ENCODE results near the gene LCE3D. TPM values are rescaled to one million over a fixed set of nuclear protein-coding genes. Genes with fewer than 3 reads are reported as not detected.

LCE3D gene
- total and polyA plus RNA-seq, 10 of the 15 experiments (the other 5 are each of a cell fraction or from before 2014, with no cell fraction given) = 0.27 TPM; not detected in 9

- CTCF ChIA-PET = no interaction called here
- ATAC-seq = no peak
- H3K4me1 ChIP-seq (ENCODE audit: control insufficient read depth, insufficient read depth, low read length) = no peaks in the 10 kb centered on the region
- WGBS (ENCODE audit: insufficient coverage, insufficient replicate concordance, low lambda C conversion rate, missing lambda C conversion rate) = 0% methylated on average over 2 of the region's 2 CpGs
- H3K9ac ChIP-seq (ENCODE audit: control insufficient read depth, insufficient read depth, low read length) = no peak overlapping the region
- peaks cover 0 to 3% of the 10 kb centered on the region in 2 experiments; a peak in 1 of 4 replicates for H3K27me3 ChIP-seq (replicated peaks in 1 of 2; ENCODE audit: control insufficient read depth in 2 of 2, insufficient read depth in 2 of 2, low read length in 1 of 2)
- no TSS peak for BruUV-seq (replicated peaks)
- no peaks in the 10 kb centered on the region for H3K36me3 ChIP-seq (ENCODE audit: control insufficient read depth in 2 of 2, insufficient read depth in 2 of 2, low read length in 1 of 2)
- no peak overlapping the region for H3K4me2 ChIP-seq (ENCODE audit: control insufficient read depth, insufficient read depth)
- no peak overlapping the region for H3K27ac ChIP-seq (ENCODE audit: control insufficient read depth, insufficient read depth)
- intact Hi-C loops (cut with micrococcal nuclease; ENCODE audit: unreplicated experiment) (no loop called here), in situ Hi-C loops (cut with MboI) (no loop called here)
- H2AFZ ChIP-seq (ENCODE audit: control insufficient read depth, low read depth, low read length) = no peak overlapping the region
- H3K9me3 ChIP-seq (replicated peaks; ENCODE audit: control insufficient read depth, insufficient read depth, low read length) = no peaks in the 10 kb centered on the region
- RAD21 ChIA-PET (ENCODE audit: unreplicated experiment) = no interaction called here
- no peaks in the 10 kb centered on the region for H4K20me1 ChIP-seq (ENCODE audit: control insufficient read depth, insufficient read depth)
- H3K4me3 ChIP-seq = no peak overlapping the region
- SMC1A ChIA-PET (ENCODE audit: uncharacterized antibody, unreplicated experiment) = no interaction called here
- DNase-seq (ENCODE audit: low read depth, low spot score) = no peak
- no peak for FAIRE-seq
- POLR2A ChIA-PET = no interaction called here
- no peaks in the 10 kb centered on the region for H3K79me2 ChIP-seq (ENCODE audit: control insufficient read depth, insufficient read depth, low read length)
- TF ChIP-seq KAT2A (conservative IDR thresholded peaks at IDR 0.05; ENCODE audit: control insufficient read depth, low read depth, low read length) (no peak), EGR1 (IDR thresholded peaks at IDR 0.05; ENCODE audit: borderline replicate concordance in 1 of 2, low read depth in 2 of 2, low read length in 2 of 2) (no peak), CUX1 (IDR thresholded peaks at IDR 0.05; ENCODE audit: insufficient replicate concordance, low read depth, low read length) (no peak), NR2C2 (IDR thresholded peaks at IDR 0.05; ENCODE audit: borderline replicate concordance, control insufficient read depth, insufficient read length, low read depth) (no peak), NKRF (conservative IDR thresholded peaks at IDR 0.05) (no peak), PRDM15 (CRISPR knock-in tag; IDR thresholded peaks at IDR 0.05) (no peak), TCF3 (IDR thresholded peaks at IDR 0.05; ENCODE audit: borderline replicate concordance, insufficient read depth, low read depth, low read length) (no peak), HDAC2 (IDR thresholded peaks at IDR 0.05) (no peak), CBX3 (IDR thresholded peaks at IDR 0.05; ENCODE audit: borderline replicate concordance, low read depth) (no peak), USF2 (IDR thresholded peaks at IDR 0.05; ENCODE audit: borderline replicate concordance, low read depth, low read length) (no peak), STAT3 (IDR thresholded peaks at IDR 0.05; ENCODE audit: low read depth, low read length) (no peak), CREB1 (IDR thresholded peaks at IDR 0.05; ENCODE audit: low read depth) (no peak)
These were observed 40.4 kb downstream of the LCE3D start for GRCh38 chr1:152539901-152540300.
